K562 (cell line): ENCODE data around the gene RBPJ. TPM values are rescaled to one million over a fixed set of nuclear protein-coding genes. Genes with fewer than 3 reads are reported as not detected.

Experiments
- BCLAF1 ChIP-seq, 2 experiments: fragments of 450-650 bp in 1 of 2; IDR thresholded peaks; 2 replicates each; pipeline ENCODE4 v1.6.1; 2011 to 2017; ENCODE audit warnings: low read depth in 2 of 2, antibody characterized with exemption in 1 of 2, borderline replicate concordance in 1 of 2, low read length in 1 of 2, mild to moderate bottlenecking in 1 of 2, mixed read lengths in 1 of 2; ENCODE audit not compliant: control insufficient read depth in 1 of 2
- CTCF ChIP-seq, 3 experiments: IDR thresholded peaks in 2 of 3; conservative IDR thresholded peaks in 1 of 3; 2 replicates each; pipeline ENCODE4 v1.5.1; 2011 to 2012; ENCODE audit warnings: low read length in 3 of 3, mild to moderate bottlenecking in 3 of 3, control low read depth in 2 of 3, improper control_type of control experiment in 1 of 3, inconsistent platforms in 1 of 3, low read depth in 1 of 3, mixed read lengths in 1 of 3, moderate library complexity in 1 of 3; ENCODE audit not compliant: insufficient read depth in 2 of 3
- EP300 ChIP-seq: IDR thresholded peaks from 2 replicates; pipeline ENCODE4 v1.6.1; 2012; ENCODE audit warnings: low read length, improper control_type of control experiment
- FOS ChIP-seq: IDR thresholded peaks from 3 replicates; pipeline ENCODE4 v1.6.1; 2011; ENCODE audit not compliant: insufficient read length; ENCODE audit errors: extremely low read depth
- IFI16 ChIP-seq: fragments of 250-450 bp; sonication (Bioruptor Pico); IDR thresholded peaks from 2 replicates; pipeline ENCODE4 v2.1.2; 2022; ENCODE audit warnings: mild to moderate bottlenecking, inconsistent platforms
- KDM5B ChIP-seq: fragments of 200-600 bp; sonication (generic); IDR thresholded peaks from 2 replicates; pipeline ENCODE4 v1.6.1; 2012; ENCODE audit warnings: low read depth, mild to moderate bottlenecking, moderate library complexity, low read length, control low read depth, inconsistent platforms; ENCODE audit not compliant: insufficient replicate concordance
- MTA2 ChIP-seq: fragments of 450-650 bp; IDR thresholded peaks from 2 replicates; pipeline ENCODE4 v1.6.1; 2016; ENCODE audit warnings: low read depth
- NFYB ChIP-seq: IDR thresholded peaks from 2 replicates; pipeline ENCODE4 v1.6.1; 2011; ENCODE audit warnings: mild to moderate bottlenecking, moderate library complexity; ENCODE audit not compliant: insufficient read length; ENCODE audit errors: extremely low read depth
- NUFIP1 ChIP-seq: fragments of 450-650 bp; IDR thresholded peaks from 2 replicates; pipeline ENCODE4 v1.6.1; 2018; ENCODE audit not compliant: partially characterized antibody
- SNAPC5 ChIP-seq: fragments of 250-450 bp; sonication (Bioruptor Pico); IDR thresholded peaks from 2 replicates; pipeline ENCODE4 v1.8.0; 2021; ENCODE audit warnings: moderate library complexity, mild to moderate bottlenecking, inconsistent platforms
- XRCC3 ChIP-seq: fragments of 450-650 bp; IDR thresholded peaks from 2 replicates; pipeline ENCODE4 v1.6.1; 2017; ENCODE audit warnings: mild to moderate bottlenecking, moderate library complexity
- ZBTB33 ChIP-seq: sonication (generic); formaldehyde crosslinking; IDR thresholded peaks from 2 replicates; pipeline ENCODE4 v1.8.1; 2023; ENCODE audit warnings: mild to moderate bottlenecking, missing genetic modification reagents
- ZBTB9 ChIP-seq: fragments of 450-650 bp; formaldehyde crosslinking; IDR thresholded peaks from 2 replicates; pipeline ENCODE4 v1.4.0; 2020; ENCODE audit warnings: mild to moderate bottlenecking, moderate library complexity
- ZNF140 ChIP-seq: fragments of 250-450 bp; sonication (Bioruptor Pico); IDR thresholded peaks from 2 replicates; pipeline ENCODE4 v1.8.0; 2021; ENCODE audit warnings: moderate library complexity, mild to moderate bottlenecking, inconsistent platforms
- ZNF197 ChIP-seq: fragments of 200-800 bp; sonication (Bioruptor generic); IDR thresholded peaks from 2 replicates; pipeline ENCODE4 v1.6.1; 2016; ENCODE audit warnings: low read depth, missing genetic modification characterization, missing compliant biosample characterization
- ZNF431 ChIP-seq: sonication (generic); formaldehyde crosslinking; IDR thresholded peaks from 2 replicates; pipeline ENCODE4 v1.8.0; 2022; ENCODE audit warnings: mild to moderate bottlenecking, missing genetic modification reagents
- ZNF699 ChIP-seq: fragments of 250-450 bp; sonication (Bioruptor Pico); IDR thresholded peaks from 2 replicates; pipeline ENCODE4 v1.8.0; 2021; ENCODE audit warnings: mild to moderate bottlenecking, moderate library complexity; ENCODE audit not compliant: insufficient replicate concordance
- ZNF75A ChIP-seq: fragments of 450-650 bp; formaldehyde crosslinking; IDR thresholded peaks from 2 replicates; pipeline ENCODE4 v1.4.0; 2020; ENCODE audit warnings: mild to moderate bottlenecking
- ZNF764 ChIP-seq: fragments of 250-450 bp; sonication (Bioruptor Pico); IDR thresholded peaks from 2 replicates; pipeline ENCODE4 v1.4.0; 2020; ENCODE audit warnings: low read depth, mild to moderate bottlenecking, moderate library complexity
- polyA plus RNA-seq, 8 experiments: library from polyadenylated mRNA; depleted of rRNA in 4 of 8; stranded (reverse) in 5 of 8; unstranded in 3 of 8; fragments of >200 nt; fragmentation: Nextera tagmentation in 2 of 8; fragmentation: Illumina TruSeq in 1 of 8; extraction: Ambion mirVana in 2 of 8; extraction: Trizol in 1 of 8; gene quantifications; 2 replicates each; pipeline versions ENCODE4 v1.2.1 to v1.2.3, GENCODE V29; 2011 to 2014; ENCODE audit warnings: inconsistent platforms in 1 of 8, missing spikeins in 1 of 8
- total RNA-seq, 7 experiments: library from RNA; depleted of rRNA in 6 of 7; stranded (reverse); fragments of >200 nt in 6 of 7; fragmentation: Illumina TruSeq in 2 of 7; extraction: Trizol in 2 of 7; gene quantifications; 2 replicates each; pipeline versions ENCODE4 v1.2.1 to v1.2.3, GENCODE V29; 2011 to 2021; ENCODE audit warnings: low replicate concordance in 1 of 7

RBPJ gene
- total and polyA plus RNA-seq, 9 of the 15 experiments (the other 6 are each of a cell fraction or from before 2014, with no cell fraction given), result 17.2 to 49.4 (median 33.8) TPM

GRCh38 chr4:26320538-26321372, at the start of gene RBPJ (continued):
- TF ChIP-seq ZBTB9 (CRISPR knock-in tag), result 0 out of 2 replicates have a peak, but pooled peaks have one; percentile 27
- peak; percentile 42 for TF ChIP-seq NUFIP1
- TF ChIP-seq ZNF140, result no peak
- TF ChIP-seq ZNF699 (CRISPR knock-in tag), result no peak
- TF ChIP-seq KDM5B, result no peak
- TF ChIP-seq ZNF764 (CRISPR knock-in tag), result no peak
- no peak for TF ChIP-seq IFI16 (CRISPR knock-in tag)
- TF ChIP-seq NFYB, result no peak
- TF ChIP-seq ZNF431 (CRISPR knock-in tag), result no peak
- no peak for TF ChIP-seq XRCC3
- TF ChIP-seq ZBTB33 (CRISPR knock-in tag), result no peak
- no peak for TF ChIP-seq ZNF197 (CRISPR knock-in tag)
- no peak for TF ChIP-seq SNAPC5 (CRISPR knock-in tag)
- no peak for TF ChIP-seq FOS
- TF ChIP-seq BCLAF1 (IDR thresholded peaks at IDR 0.05; ENCODE audit: borderline replicate concordance in 1 of 2, control insufficient read depth in 1 of 2, low read depth in 2 of 2, low read length in 1 of 2), result no peak
- TF ChIP-seq CTCF (IDR thresholded peaks at IDR 0.05 in 2 of 3, conservative IDR thresholded peaks at IDR 0.05 in 1 of 3; ENCODE audit: insufficient read depth in 2 of 3, low read depth in 1 of 3, low read length in 3 of 3), result peak in 1 of 3 experiments; percentile 2; a peak in 1 of 6 replicates
- no peak for TF ChIP-seq ZNF75A (CRISPR knock-in tag)
- no peak for TF ChIP-seq EP300
- TF ChIP-seq MTA2, result no peak
